K562 (cell line): Measurements from ENCODE around the gene SH3PXD2B. TPM values are rescaled to one million over a fixed set of nuclear protein-coding genes. Genes with fewer than 3 reads are reported as not detected.

Experiments used
- ARHGAP35 ChIP-seq: fragments of 450-650 bp; IDR thresholded peaks from 2 replicates; pipeline ENCODE4 v1.6.1; 2018; ENCODE audit not compliant: partially characterized antibody
- BRF1 ChIP-seq: IDR thresholded peaks from 3 replicates; pipeline ENCODE4 v1.6.1; 2011; ENCODE audit warnings: borderline replicate concordance, mild to moderate bottlenecking; ENCODE audit not compliant: insufficient read length; ENCODE audit errors: extremely low read depth
- EHMT2 ChIP-seq: fragments of 450-650 bp; IDR thresholded peaks from 2 replicates; pipeline ENCODE4 v1.6.1; 2018; ENCODE audit warnings: antibody characterized with exemption
- FOXJ2 ChIP-seq: fragments of 200-800 bp; sonication (Bioruptor generic); IDR thresholded peaks from 2 replicates; pipeline ENCODE4 v1.6.1; 2016; ENCODE audit warnings: missing genetic modification characterization, missing compliant biosample characterization
- HDAC2 ChIP-seq: fragments of 450-650 bp; IDR thresholded peaks from 2 replicates; pipeline ENCODE4 v1.6.1; 2016; ENCODE audit warnings: mild to moderate bottlenecking
- ILF3 ChIP-seq: fragments of 450-650 bp; IDR thresholded peaks from 2 replicates; pipeline ENCODE4 v1.6.1; 2018; ENCODE audit warnings: antibody characterized with exemption, mild to moderate bottlenecking, moderate library complexity, borderline replicate concordance
- MEIS2 ChIP-seq: fragments of 450-650 bp; IDR thresholded peaks from 2 replicates; pipeline ENCODE4 v1.6.1; 2014; ENCODE audit warnings: mild to moderate bottlenecking; ENCODE audit not compliant: partially characterized antibody
- NFIC ChIP-seq: fragments of 450-650 bp; IDR thresholded peaks from 2 replicates; pipeline ENCODE4 v1.6.1; 2017; ENCODE audit warnings: mild to moderate bottlenecking, inconsistent platforms
- NR2C1 ChIP-seq, 2 experiments: fragments of 450-650 bp; IDR thresholded peaks; 2 replicates each; pipeline ENCODE4 v1.6.1; 2017; ENCODE audit warnings: mild to moderate bottlenecking in 2 of 2, antibody characterized with exemption in 1 of 2, inconsistent platforms in 1 of 2, missing compliant biosample characterization in 1 of 2, missing genetic modification characterization in 1 of 2
- TARDBP ChIP-seq: fragments of 450-650 bp; IDR thresholded peaks from 2 replicates; pipeline ENCODE4 v1.6.1; 2016
- VEZF1 ChIP-seq: fragments of 200-800 bp; sonication (Bioruptor generic); IDR thresholded peaks from 2 replicates; pipeline ENCODE4 v1.6.1; 2017; ENCODE audit warnings: missing genetic modification characterization, missing compliant biosample characterization
- XRCC4 ChIP-seq: IDR thresholded peaks from one replicate; pipeline ENCODE4 v1.6.1; 2011; ENCODE audit not compliant: insufficient read depth, insufficient read length; ENCODE audit errors: extremely low read depth
- ZBTB17 ChIP-seq: fragments of 450-650 bp; formaldehyde crosslinking; IDR thresholded peaks from 2 replicates; pipeline ENCODE4 v1.4.0; 2020; ENCODE audit warnings: mild to moderate bottlenecking
- ZNF282 ChIP-seq: sonication (generic); formaldehyde crosslinking; IDR thresholded peaks from 2 replicates; pipeline ENCODE4 v1.8.1; 2023; ENCODE audit warnings: missing genetic modification reagents
- ZNF431 ChIP-seq: sonication (generic); formaldehyde crosslinking; IDR thresholded peaks from 2 replicates; pipeline ENCODE4 v1.8.0; 2022; ENCODE audit warnings: mild to moderate bottlenecking, missing genetic modification reagents
- ZNF436 ChIP-seq: fragments of 250-450, 450-650 bp; sonication (Bioruptor Pico); formaldehyde crosslinking; IDR thresholded peaks from 2 replicates; pipeline ENCODE4 v1.7.0; 2020; ENCODE audit warnings: mild to moderate bottlenecking
- polyA plus RNA-seq, 8 experiments: library from polyadenylated mRNA; depleted of rRNA in 4 of 8; stranded (reverse) in 5 of 8; unstranded in 3 of 8; fragments of >200 nt; fragmentation: Nextera tagmentation in 2 of 8; fragmentation: Illumina TruSeq in 1 of 8; extraction: Ambion mirVana in 2 of 8; extraction: Trizol in 1 of 8; gene quantifications; 2 replicates each; pipeline versions ENCODE4 v1.2.1 to v1.2.3, GENCODE V29; 2011 to 2014; ENCODE audit warnings: inconsistent platforms in 1 of 8, missing spikeins in 1 of 8
- total RNA-seq, 7 experiments: library from RNA; depleted of rRNA in 6 of 7; stranded (reverse); fragments of >200 nt in 6 of 7; fragmentation: Illumina TruSeq in 2 of 7; extraction: Trizol in 2 of 7; gene quantifications; 2 replicates each; pipeline versions ENCODE4 v1.2.1 to v1.2.3, GENCODE V29; 2011 to 2021; ENCODE audit warnings: low replicate concordance in 1 of 7
- TF ChIP-seq, protein P1 (sequence below): fragments of 450-650 bp; IDR thresholded peaks from 2 replicates; pipeline ENCODE4 v1.6.1; 2016; ENCODE audit warnings: low read depth

The SH3PXD2B gene
- total and polyA plus RNA-seq, 9 of the 15 experiments (the other 6 are each of a cell fraction or from before 2014, with no cell fraction given): 0.04 to 0.66 (median 0.19) TPM

DNA sequence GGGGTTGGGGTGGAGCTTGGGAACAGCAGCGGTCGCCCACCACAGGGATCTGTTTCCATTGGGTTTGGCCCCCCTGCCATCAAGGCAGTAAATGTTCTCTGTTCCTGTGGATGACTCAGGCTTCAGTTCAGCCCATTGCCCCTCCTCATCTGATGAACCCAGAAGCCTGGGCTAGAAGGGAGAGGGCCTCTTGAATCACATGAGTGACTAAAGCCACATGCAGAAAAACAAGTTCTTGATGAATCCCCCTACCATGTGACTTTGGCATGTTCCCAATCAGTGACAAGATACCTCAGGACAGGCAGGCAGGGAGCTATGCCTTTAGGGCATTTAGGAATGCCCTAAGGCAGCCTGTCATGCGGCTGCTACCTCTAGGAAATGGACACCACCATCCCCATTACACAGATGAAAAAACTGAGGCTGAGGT is 2.5 kb downstream of the SH3PXD2B start (continued):
- TF ChIP-seq, protein P1, sequence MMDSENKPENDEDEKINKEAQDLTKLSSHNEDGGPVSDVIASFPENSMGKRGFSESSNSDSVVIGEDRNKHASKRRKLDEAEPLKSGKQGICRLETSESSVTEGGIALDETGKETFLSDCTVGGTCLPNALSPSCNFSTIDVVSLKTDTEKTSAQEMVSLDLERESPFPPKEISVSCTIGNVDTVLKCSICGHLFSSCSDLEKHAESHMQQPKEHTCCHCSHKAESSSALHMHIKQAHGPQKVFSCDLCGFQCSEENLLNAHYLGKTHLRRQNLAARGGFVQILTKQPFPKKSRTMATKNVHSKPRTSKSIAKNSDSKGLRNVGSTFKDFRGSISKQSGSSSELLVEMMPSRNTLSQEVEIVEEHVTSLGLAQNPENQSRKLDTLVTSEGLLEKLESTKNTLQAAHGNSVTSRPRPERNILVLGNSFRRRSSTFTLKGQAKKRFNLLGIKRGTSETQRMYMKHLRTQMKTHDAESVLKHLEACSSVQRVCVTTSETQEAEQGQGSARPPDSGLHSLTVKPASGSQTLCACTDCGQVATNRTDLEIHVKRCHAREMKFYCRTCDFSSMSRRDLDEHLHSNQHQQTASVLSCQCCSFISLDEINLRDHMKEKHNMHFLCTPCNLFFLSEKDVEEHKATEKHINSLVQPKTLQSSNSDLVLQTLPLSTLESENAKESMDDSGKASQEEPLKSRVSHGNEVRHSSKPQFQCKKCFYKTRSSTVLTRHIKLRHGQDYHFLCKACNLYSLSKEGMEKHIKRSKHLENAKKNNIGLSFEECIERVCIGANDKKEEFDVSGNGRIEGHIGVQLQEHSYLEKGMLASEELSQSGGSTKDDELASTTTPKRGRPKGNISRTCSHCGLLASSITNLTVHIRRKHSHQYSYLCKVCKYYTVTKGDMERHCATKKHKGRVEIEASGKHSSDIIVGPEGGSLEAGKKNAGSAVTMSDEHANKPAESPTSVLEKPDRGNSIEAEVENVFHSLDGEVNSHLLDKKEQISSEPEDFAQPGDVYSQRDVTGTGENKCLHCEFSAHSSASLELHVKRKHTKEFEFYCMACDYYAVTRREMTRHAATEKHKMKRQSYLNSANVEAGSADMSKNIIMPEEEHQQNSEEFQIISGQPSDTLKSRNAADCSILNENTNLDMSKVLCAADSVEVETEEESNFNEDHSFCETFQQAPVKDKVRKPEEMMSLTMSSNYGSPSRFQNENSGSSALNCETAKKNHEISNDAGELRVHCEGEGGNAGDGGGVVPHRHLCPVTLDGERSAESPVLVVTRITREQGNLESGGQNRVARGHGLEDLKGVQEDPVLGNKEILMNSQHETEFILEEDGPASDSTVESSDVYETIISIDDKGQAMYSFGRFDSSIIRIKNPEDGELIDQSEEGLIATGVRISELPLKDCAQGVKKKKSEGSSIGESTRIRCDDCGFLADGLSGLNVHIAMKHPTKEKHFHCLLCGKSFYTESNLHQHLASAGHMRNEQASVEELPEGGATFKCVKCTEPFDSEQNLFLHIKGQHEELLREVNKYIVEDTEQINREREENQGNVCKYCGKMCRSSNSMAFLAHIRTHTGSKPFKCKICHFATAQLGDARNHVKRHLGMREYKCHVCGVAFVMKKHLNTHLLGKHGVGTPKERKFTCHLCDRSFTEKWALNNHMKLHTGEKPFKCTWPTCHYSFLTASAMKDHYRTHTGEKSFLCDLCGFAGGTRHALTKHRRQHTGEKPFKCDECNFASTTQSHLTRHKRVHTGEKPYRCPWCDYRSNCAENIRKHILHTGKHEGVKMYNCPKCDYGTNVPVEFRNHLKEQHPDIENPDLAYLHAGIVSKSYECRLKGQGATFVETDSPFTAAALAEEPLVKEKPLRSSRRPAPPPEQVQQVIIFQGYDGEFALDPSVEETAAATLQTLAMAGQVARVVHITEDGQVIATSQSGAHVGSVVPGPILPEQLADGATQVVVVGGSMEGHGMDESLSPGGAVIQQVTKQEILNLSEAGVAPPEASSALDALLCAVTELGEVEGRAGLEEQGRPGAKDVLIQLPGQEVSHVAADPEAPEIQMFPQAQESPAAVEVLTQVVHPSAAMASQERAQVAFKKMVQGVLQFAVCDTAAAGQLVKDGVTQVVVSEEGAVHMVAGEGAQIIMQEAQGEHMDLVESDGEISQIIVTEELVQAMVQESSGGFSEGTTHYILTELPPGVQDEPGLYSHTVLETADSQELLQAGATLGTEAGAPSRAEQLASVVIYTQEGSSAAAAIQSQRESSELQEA: no peak
- no peak for TF ChIP-seq ZNF431 (CRISPR knock-in tag)
- TF ChIP-seq ZNF436 (CRISPR knock-in tag): no peak
- no peak for TF ChIP-seq XRCC4
- TF ChIP-seq ZBTB17 (CRISPR knock-in tag): no peak
- TF ChIP-seq ILF3: no peak
- no peak for TF ChIP-seq ARHGAP35
- 0 out of 2 replicates have a peak, but pooled peaks have one; percentile 41 for TF ChIP-seq FOXJ2 (tag)
- no peak for TF ChIP-seq BRF1
- no peak for TF ChIP-seq NR2C1 (IDR thresholded peaks at IDR 0.05)
- TF ChIP-seq NR2C1 (tag; IDR thresholded peaks at IDR 0.05): no peak
- TF ChIP-seq HDAC2: no peak
- TF ChIP-seq EHMT2: no peak
- peak; percentile 40; the same call in 1 of the 2 replicates for TF ChIP-seq VEZF1 (CRISPR knock-in tag)
- TF ChIP-seq TARDBP: no peak
- TF ChIP-seq ZNF282 (CRISPR knock-in tag): no peak
- TF ChIP-seq NFIC: no peak
- no peak for TF ChIP-seq MEIS2
